GM21390 (cell line): Measurements from ENCODE around the gene ADGRG7.
"Not testable (repeated sequence)": the region's sequence is repeated elsewhere in the genome, so short reads cannot be mapped to it uniquely, and the experiment has no call there.

Experiments
- ATAC-seq: cut with Tn5 transposase; IDR thresholded peaks from one replicate; pipeline ENCODE4 v1.9.1; 2021; ENCODE audit not compliant: unreplicated experiment

Gene ADGRG7, protein sequence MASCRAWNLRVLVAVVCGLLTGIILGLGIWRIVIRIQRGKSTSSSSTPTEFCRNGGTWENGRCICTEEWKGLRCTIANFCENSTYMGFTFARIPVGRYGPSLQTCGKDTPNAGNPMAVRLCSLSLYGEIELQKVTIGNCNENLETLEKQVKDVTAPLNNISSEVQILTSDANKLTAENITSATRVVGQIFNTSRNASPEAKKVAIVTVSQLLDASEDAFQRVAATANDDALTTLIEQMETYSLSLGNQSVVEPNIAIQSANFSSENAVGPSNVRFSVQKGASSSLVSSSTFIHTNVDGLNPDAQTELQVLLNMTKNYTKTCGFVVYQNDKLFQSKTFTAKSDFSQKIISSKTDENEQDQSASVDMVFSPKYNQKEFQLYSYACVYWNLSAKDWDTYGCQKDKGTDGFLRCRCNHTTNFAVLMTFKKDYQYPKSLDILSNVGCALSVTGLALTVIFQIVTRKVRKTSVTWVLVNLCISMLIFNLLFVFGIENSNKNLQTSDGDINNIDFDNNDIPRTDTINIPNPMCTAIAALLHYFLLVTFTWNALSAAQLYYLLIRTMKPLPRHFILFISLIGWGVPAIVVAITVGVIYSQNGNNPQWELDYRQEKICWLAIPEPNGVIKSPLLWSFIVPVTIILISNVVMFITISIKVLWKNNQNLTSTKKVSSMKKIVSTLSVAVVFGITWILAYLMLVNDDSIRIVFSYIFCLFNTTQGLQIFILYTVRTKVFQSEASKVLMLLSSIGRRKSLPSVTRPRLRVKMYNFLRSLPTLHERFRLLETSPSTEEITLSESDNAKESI

DNA sequence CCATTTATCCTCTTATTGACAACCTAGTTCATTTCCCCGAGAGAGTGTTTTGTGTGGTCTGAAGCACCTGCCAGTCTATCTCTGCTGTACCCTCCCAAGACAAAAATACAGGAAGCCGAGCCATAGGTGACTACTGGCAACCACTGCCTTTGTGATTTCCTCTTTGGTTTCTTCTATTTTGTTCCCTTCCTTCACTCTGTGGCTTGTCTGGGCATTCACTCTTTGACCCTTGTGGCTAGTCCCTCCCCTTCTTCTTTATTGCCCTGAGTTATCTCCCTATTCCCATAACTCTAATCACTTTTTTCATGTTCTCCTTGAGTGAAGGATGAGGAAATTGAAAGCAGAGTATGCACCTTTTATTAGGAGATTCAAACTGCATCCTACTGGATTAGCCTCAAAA lies at the start of gene ADGRG7:
ADGRG7 (plus strand) TSS at position 297 of the 400 bp plus-strand sequence. CDS start 256 bp downstream, outside the sequence.
- ATAC-seq, result no peak

DNA sequence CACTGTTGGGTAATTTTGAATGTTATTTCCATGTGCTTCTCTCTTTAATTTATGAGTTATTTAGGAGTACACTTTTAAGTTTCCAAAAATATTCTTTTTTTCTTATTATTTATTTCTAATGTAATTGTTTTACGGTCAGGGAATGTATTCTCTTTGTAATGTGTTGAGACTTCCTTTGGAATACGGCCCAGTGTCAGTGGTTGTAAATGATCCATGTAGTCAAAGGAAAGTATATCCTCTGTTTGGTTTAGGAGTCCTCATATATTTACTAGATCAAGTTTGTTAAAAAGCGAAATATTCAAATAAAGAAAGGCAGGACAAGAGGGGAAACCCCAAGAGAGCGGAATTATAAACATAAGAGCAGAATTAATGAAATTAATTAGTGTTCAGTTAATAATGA lies 49.0 kb upstream of the ADGRG7 start:
- no peak for ATAC-seq

- ATAC-seq, result no peak
These were observed 47.8 kb upstream of the ADGRG7 start for GRCh38 chr3:100561459-100562158.

GRCh38 chr3:100562224-100562857 lies 47.1 kb upstream of the ADGRG7 start:
- ATAC-seq, result no peak

GRCh38 chr3:100563228-100563627 lies 46.2 kb upstream of the ADGRG7 start:
- no peak for ATAC-seq

- ATAC-seq, result no peak
These were observed 45.7 kb upstream of the ADGRG7 start for GRCh38 chr3:100563652-100564211.

DNA sequence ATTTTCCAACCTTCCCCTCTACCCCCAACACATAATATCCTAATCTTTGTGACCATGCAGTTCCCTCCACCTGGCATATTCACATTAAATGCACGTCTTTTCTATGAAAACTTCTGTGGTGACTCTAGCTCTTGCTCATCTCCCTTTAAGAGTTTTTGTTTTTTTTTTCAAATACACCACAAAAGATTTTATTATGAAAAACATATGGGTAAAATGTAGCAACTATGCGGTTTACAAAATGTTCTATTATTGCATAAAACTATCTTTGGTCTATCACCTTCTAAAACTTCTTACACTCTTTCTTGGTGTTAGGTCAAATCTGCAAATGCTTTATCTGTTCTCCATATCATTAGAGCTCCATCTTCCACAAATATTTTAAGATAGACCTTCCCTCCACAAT lies 38.6 kb upstream of the ADGRG7 start:
- no peak for ATAC-seq

- ATAC-seq, result no peak
These were observed 34.9 kb upstream of the ADGRG7 start for GRCh38 chr3:100574536-100574935.

- no peak for ATAC-seq
These were observed 33.7 kb upstream of the ADGRG7 start for GRCh38 chr3:100575704-100576103.

GRCh38 chr3:100577382-100578008 lies 31.9 kb upstream of the ADGRG7 start:
- no peak for ATAC-seq

DNA sequence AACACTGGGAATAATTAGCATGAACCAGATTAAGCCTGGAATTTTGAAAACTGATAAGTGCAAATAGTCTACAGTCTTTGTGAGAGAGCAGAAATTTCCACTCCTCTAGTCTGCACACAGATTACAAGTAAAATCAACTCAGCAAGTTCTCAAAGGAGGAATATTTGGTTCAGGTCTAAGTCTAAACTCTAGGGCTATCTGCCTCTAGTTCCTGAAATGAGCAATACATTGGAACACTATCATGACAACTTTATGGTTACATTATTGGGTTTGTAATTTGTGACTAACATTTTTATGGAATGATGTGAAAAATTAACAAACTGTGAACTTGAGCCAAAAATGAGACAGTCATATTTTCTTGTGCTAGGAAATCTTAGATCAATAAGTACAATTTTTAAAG lies 30.8 kb upstream of the ADGRG7 start:
- no peak for ATAC-seq

- no peak for ATAC-seq
These were observed 29.3 kb upstream of the ADGRG7 start for GRCh38 chr3:100580147-100580546.

GRCh38 chr3:100581650-100582049 lies 27.8 kb upstream of the ADGRG7 start:
- ATAC-seq, result no peak

GRCh38 chr3:100582157-100582556 lies 27.2 kb upstream of the ADGRG7 start:
- ATAC-seq, result not testable (repeated sequence)

GRCh38 chr3:100584101-100584660 lies 25.2 kb upstream of the ADGRG7 start:
- ATAC-seq, result no peak

DNA sequence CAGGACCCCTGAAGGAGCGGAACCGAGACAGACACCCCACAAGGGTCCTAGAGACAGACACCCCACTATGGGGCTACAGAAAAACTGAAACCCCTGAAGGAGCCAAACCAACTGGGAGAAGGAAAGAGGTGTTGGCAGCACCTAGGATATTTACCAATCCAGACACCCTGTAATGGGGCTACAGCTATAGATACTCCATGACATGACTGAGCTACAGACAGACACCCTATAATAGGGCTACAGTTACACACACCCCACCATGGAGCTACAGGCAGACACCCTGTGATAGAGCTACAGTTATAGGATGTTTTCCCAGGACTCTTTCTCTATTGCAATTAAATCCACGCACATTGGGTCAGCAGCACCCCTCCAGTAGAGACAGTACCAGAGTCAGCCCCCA lies 22.6 kb upstream of the ADGRG7 start:
- ATAC-seq, result no peak

DNA sequence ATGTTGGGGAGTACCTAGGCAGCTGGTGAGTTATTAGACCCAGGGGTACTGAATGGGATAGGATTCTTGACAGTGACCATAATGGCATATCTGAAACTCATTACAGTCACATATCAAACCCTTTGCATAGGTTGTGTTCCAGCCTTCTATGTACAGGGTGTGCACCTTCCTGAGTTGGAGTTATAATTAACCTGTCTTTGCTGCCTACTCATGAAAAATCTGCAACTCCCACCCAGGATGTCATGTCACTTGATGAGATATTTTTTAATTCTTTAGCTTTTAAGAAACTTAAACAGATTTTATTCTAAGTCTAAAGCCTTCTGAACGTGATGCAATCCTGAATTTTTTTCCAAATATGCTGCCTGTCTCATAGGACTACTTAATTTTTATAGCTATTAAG lies 21.1 kb upstream of the ADGRG7 start:
- ATAC-seq, result no peak

DNA sequence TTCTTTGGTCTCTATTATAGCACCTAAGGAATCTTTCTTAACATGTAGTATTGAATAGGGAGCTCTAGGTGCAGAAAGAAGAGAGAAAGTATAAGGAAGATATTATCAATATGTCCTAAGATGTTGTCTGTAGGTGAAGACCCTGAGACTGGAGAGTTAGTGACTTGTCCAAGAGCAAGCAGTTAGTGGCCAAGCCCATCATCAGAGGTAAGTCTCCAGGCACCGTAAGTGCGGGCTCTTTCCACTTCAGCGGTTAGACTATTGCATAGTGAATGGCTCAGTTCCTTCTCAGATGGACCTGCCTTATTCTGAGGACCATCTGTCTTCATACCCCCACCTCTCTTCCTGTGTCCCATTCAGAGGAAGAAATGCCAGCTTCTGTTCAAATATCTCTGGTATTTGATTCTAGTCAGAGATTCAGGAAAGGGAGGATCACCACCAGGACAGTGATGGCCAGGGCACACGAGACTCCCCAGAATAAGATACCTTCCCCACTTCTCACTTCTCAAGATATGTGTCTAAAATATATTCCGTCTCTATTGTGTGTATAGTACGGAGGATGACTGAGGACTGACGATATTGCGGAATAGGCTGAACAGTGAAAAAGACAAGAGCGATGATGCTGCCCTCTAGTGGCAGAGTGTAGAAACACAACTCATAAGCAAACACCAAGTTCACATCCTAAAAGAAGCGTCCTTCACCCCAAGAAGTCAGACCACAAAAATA lies 19.1 kb upstream of the ADGRG7 start:
- ATAC-seq, result peak; percentile 69

- no peak for ATAC-seq
These were observed 18.6 kb upstream of the ADGRG7 start for GRCh38 chr3:100590840-100591147.

DNA sequence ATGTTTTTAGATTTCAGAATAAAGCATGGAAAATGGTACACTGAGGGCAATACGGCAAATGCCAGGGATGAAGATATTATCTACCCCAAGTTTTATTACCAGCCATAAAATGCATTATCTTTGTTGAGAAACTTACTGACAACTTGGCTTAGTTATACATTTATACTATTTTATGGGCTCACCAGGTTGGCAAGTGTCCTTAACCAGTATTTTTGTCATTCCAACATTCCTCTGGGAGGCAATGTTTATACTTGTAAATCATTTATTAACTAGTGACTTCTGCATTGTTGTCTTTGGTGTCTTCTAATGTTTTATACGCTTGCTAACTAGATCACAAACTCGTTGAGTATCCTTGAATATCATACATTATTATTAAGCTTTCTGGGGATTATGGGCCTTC lies 18.0 kb upstream of the ADGRG7 start:
- ATAC-seq, result no peak
